ENCODE data around the gene PRDM7. TPM values are rescaled to one million over a fixed set of nuclear protein-coding genes. Genes with fewer than 3 reads are reported as not detected.

The PRDM7 gene
- total RNA-seq, 1 experiment from 2014 or later = not detected

DNA sequence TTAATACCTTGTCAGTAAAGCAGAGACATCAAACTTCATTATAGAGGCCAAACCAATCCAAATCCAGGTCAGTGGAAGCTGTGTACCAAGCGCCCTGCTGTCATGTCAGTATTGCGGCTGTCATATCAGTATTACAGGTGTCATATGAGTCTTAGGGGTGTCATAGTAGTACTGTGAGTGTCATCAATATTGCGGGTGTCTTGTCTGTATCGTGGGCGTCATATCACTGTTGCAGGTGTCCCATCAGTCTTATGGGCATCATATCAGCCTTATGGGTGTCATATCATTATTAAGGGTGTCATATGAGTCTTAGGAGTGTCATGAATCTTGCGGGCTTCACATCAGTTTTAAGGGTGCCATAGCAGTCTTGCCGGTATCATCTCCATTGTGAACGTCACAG lies 6.0 kb upstream of the PRDM7 start:
- no peak for DNase-seq
- intact Hi-C loops (cut with micrococcal nuclease) = no loop called here
- Histone ChIP-seq H3K4me1 (ENCODE audit: insufficient read depth, low read length) (no peaks in the 10 kb centered on the region), H3K9me3 (ENCODE audit: low read length) (no peaks in the 10 kb centered on the region), H2AFZ (ENCODE audit: low read length) (no peak overlapping the region), H3K4me2 (ENCODE audit: low read length) (no peak overlapping the region), H4K20me1 (ENCODE audit: low read length) (no peaks in the 10 kb centered on the region), H3K27me3 (ENCODE audit: low read length) (no peaks in the 10 kb centered on the region), H3K36me3 (ENCODE audit: low read depth, low read length) (no peaks in the 10 kb centered on the region), H3K79me2 (ENCODE audit: low read length) (no peaks in the 10 kb centered on the region), H3K4me3 (ENCODE audit: low read length) (no peak overlapping the region), H3K27ac (ENCODE audit: low read length) (no peak overlapping the region), H3K9me2 (replicated peaks; ENCODE audit: low read length) (no peaks in the 10 kb centered on the region), H3K9ac (ENCODE audit: low read length) (no peak overlapping the region), H3F3A (ENCODE audit: low read length, unreplicated experiment) (no peaks in the 10 kb centered on the region)
- ChIA-PET CTCF (no interaction called here), POLR2A (ENCODE audit: unreplicated experiment) (no interaction called here)
- ATAC-seq = no peak
- no TSS peak for BruUV-seq (replicated peaks)
- TF ChIP-seq, protein P1, sequence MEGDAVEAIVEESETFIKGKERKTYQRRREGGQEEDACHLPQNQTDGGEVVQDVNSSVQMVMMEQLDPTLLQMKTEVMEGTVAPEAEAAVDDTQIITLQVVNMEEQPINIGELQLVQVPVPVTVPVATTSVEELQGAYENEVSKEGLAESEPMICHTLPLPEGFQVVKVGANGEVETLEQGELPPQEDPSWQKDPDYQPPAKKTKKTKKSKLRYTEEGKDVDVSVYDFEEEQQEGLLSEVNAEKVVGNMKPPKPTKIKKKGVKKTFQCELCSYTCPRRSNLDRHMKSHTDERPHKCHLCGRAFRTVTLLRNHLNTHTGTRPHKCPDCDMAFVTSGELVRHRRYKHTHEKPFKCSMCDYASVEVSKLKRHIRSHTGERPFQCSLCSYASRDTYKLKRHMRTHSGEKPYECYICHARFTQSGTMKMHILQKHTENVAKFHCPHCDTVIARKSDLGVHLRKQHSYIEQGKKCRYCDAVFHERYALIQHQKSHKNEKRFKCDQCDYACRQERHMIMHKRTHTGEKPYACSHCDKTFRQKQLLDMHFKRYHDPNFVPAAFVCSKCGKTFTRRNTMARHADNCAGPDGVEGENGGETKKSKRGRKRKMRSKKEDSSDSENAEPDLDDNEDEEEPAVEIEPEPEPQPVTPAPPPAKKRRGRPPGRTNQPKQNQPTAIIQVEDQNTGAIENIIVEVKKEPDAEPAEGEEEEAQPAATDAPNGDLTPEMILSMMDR (conservative IDR thresholded peaks at IDR 0.05; ENCODE audit: low read depth, low read length) = no peak
- TF ChIP-seq EZH2phosphoT487 (IDR thresholded peaks at IDR 0.05; ENCODE audit: borderline replicate concordance, low read length) (no peak), EZH2 (IDR thresholded peaks at IDR 0.05; ENCODE audit: low read length, unreplicated experiment) (no peak)

DNA sequence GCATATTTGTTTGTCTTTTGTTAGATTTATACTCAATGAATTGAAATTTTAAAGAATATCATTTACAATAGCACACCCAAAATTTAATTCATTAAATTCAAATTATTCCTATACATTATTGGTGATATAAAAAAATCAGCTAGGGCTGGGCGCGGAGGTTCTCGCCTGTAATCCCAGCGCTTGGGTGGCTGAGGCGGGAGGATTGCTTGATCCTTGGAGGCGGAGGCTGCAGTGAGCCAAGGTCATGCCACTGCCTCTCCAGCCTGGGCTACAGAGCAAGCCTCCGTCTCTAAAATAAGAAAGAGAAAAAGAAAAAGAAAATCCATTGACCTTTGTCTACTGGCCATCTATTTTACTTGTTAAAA lies 4.5 kb upstream of the PRDM7 start:
- H3K27ac ChIP-seq (ENCODE audit: low read length) = no peak overlapping the region
- H3K79me2 ChIP-seq (ENCODE audit: low read length) = no peaks in the 10 kb centered on the region
- H3F3A ChIP-seq (ENCODE audit: low read length, unreplicated experiment) = no peaks in the 10 kb centered on the region
- H3K4me3 ChIP-seq (ENCODE audit: low read length) = peak overlapping the region; percentile 59; the same call in 1 of the 2 replicates
- ATAC-seq = no peak; the same call in 1 of the 2 replicates
- DNase-seq = no peak
- intact Hi-C loops (cut with micrococcal nuclease) = no loop called here
- no peaks in the 10 kb centered on the region for H3K9me3 ChIP-seq (ENCODE audit: low read length)
- ChIA-PET CTCF (interaction anchor here (0.6 kb wide), 1 partner anchor 62 kb away, joined by 4 read pairs; no protein-coding TSS in a partner anchor), POLR2A (ENCODE audit: unreplicated experiment) (no interaction called here)
- H4K20me1 ChIP-seq (ENCODE audit: low read length) = no peaks in the 10 kb centered on the region
- H3K36me3 ChIP-seq (ENCODE audit: low read depth, low read length) = no peaks in the 10 kb centered on the region
- TF ChIP-seq EZH2phosphoT487 (IDR thresholded peaks at IDR 0.05; ENCODE audit: borderline replicate concordance, low read length) (no peak), EZH2 (IDR thresholded peaks at IDR 0.05; ENCODE audit: low read length, unreplicated experiment) (no peak)
- TF ChIP-seq, protein P1 (conservative IDR thresholded peaks at IDR 0.05; ENCODE audit: low read depth, low read length) = no peak
- no peak overlapping the region for H3K9ac ChIP-seq (ENCODE audit: low read length)
- no peaks in the 10 kb centered on the region for H3K27me3 ChIP-seq (ENCODE audit: low read length)
- H2AFZ ChIP-seq (ENCODE audit: low read length) = peak overlapping the region; percentile 37; the same call in 1 of the 2 replicates
- H3K4me2 ChIP-seq (ENCODE audit: low read length) = peak overlapping the region; percentile 77
- H3K9me2 ChIP-seq (replicated peaks; ENCODE audit: low read length) = no peaks in the 10 kb centered on the region
- BruUV-seq (replicated peaks) = no TSS peak
- 0 out of 2 replicates have a peak, but pooled peaks cover 3% of the 10 kb centered on the region for H3K4me1 ChIP-seq (ENCODE audit: insufficient read depth, low read length)

DNA sequence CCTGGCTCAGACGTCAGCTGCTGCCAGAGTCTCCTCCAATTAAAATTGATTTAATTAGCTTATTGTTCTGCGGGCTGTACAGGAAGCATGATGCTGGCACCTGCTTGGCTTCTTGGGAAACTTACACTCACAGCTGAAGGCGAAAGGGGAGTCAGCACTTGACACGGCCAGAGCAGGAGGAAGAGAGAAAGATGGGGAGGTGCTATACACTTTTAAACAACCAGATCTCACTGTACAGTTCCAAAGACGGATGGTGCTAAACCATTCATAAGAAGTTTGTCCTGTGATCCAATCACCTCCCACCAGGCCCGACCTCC lies 1.4 kb upstream of the PRDM7 start:
- Histone ChIP-seq H2AFZ (ENCODE audit: low read length) (no peak overlapping the region), H3K27me3 (ENCODE audit: low read length) (no peaks in the 10 kb centered on the region), H3K9me3 (ENCODE audit: low read length) (no peaks in the 10 kb centered on the region), H3K9ac (ENCODE audit: low read length) (no peak overlapping the region), H3K79me2 (ENCODE audit: low read length) (no peaks in the 10 kb centered on the region), H3K4me3 (ENCODE audit: low read length) (no peak overlapping the region), H3F3A (ENCODE audit: low read length, unreplicated experiment) (no peaks in the 10 kb centered on the region), H3K4me2 (ENCODE audit: low read length) (no peak overlapping the region), H4K20me1 (ENCODE audit: low read length) (no peaks in the 10 kb centered on the region), H3K36me3 (ENCODE audit: low read depth, low read length) (no peaks in the 10 kb centered on the region), H3K9me2 (replicated peaks; ENCODE audit: low read length) (no peaks in the 10 kb centered on the region), H3K27ac (ENCODE audit: low read length) (no peak overlapping the region), H3K4me1 (ENCODE audit: insufficient read depth, low read length) (0 out of 2 replicates have a peak, but pooled peaks cover 3% of the 10 kb centered on the region)
- ChIA-PET CTCF (no interaction called here), POLR2A (ENCODE audit: unreplicated experiment) (no interaction called here)
- BruUV-seq (replicated peaks) = no TSS peak
- DNase-seq (no peak), ATAC-seq (no peak)
- intact Hi-C loops (cut with micrococcal nuclease) = no loop called here
- TF ChIP-seq, protein P1 (conservative IDR thresholded peaks at IDR 0.05; ENCODE audit: low read depth, low read length) = no peak
- TF ChIP-seq EZH2 (IDR thresholded peaks at IDR 0.05; ENCODE audit: low read length, unreplicated experiment) = no peak
- TF ChIP-seq EZH2phosphoT487 (IDR thresholded peaks at IDR 0.05; ENCODE audit: borderline replicate concordance, low read length) = no peak
